Endothelial cell of umbilical vein (primary cell): ENCODE results near the gene RALB. TPM values are rescaled to one million over a fixed set of nuclear protein-coding genes. Genes with fewer than 3 reads are reported as not detected.

Source experiments
- BruUV-seq: library from RNA; stranded (reverse); fragments of 400-500 nt; replicated peaks from 2 replicates; lab custom pipeline; 2021; lab: Mats Ljungman, UMichigan
- CTCF ChIA-PET: fragments of 300-600, 350-600 bp; sonication (Branson Sonifier 250); formaldehyde crosslinking; loops from one replicate; lab custom pipeline; 2021; ENCODE audit warnings: antibody characterized with exemption, inconsistent platforms; lab: Charles Lee
- POLR2A ChIA-PET: fragments of 300-600, 350-600 bp; sonication (Branson Sonifier 250); formaldehyde crosslinking; loops from one replicate; lab custom pipeline; 2021; ENCODE audit warnings: antibody characterized with exemption, inconsistent platforms; lab: Charles Lee
- DNase-seq: peaks from one replicate; pipeline ENCODE4 v3.0.0-alpha.2; 2011; ENCODE audit warnings: low read depth, low spot score
- FAIRE-seq: peaks from 2 replicates; lab custom pipeline; 2011; peaks lifted over from hg19 to GRCh38; lab: Jason Lieb, UNC
- H2AFZ ChIP-seq: 2 replicates; pipeline ENCODE4 v1.6.0; 2012; ENCODE audit warnings: low read depth, low read length, control low read depth, inconsistent platforms
- H3K27ac ChIP-seq: 2 replicates; pipeline ENCODE4 v1.5.1; 2011; ENCODE audit warnings: low read depth, mild to moderate bottlenecking, control low read depth, low read length, moderate library complexity; ENCODE audit not compliant: insufficient read depth
- H3K27me3 ChIP-seq, 2 experiments: 2 replicates each; pipeline versions ENCODE4 v1.6.0 to v1.6.1; 2011; ENCODE audit warnings: low read length in 2 of 2, mixed read lengths in 1 of 2; ENCODE audit not compliant: control insufficient read depth in 2 of 2, insufficient read depth in 2 of 2
- H3K36me3 ChIP-seq, 2 experiments: 2 replicates in 1 of 2; 3 replicates in 1 of 2; pipeline ENCODE4 v1.5.1; 2011; ENCODE audit warnings: low read length in 2 of 2, mild to moderate bottlenecking in 1 of 2, moderate library complexity in 1 of 2; ENCODE audit not compliant: control insufficient read depth in 2 of 2, insufficient read depth in 2 of 2; ENCODE audit errors: extremely low read depth in 1 of 2
- H3K4me1 ChIP-seq: 3 replicates; pipeline ENCODE4 v1.5.1; 2011; ENCODE audit warnings: mild to moderate bottlenecking, low read length; ENCODE audit not compliant: control insufficient read depth, insufficient read depth; ENCODE audit errors: extremely low read depth
- H3K4me2 ChIP-seq: 2 replicates; pipeline ENCODE4 v1.6.1; 2011; ENCODE audit warnings: low read length, control low read depth, mixed read lengths; ENCODE audit not compliant: insufficient read depth
- H3K4me3 ChIP-seq, 3 experiments: fragments of 200-600 bp in 1 of 3; sonication (generic), shearing (Covaris generic) in 1 of 3; replicated peaks in 1 of 3; 2 replicates each; pipeline ENCODE4 v1.5.1; 2011 to 2016; ENCODE audit warnings: control low read depth in 3 of 3, low read length in 3 of 3, mild to moderate bottlenecking in 2 of 3, inconsistent platforms in 1 of 3, low read depth in 1 of 3, moderate library complexity in 1 of 3; ENCODE audit not compliant: insufficient read depth in 1 of 3
- H3K79me2 ChIP-seq: 2 replicates; pipeline ENCODE4 v1.6.0; 2012; ENCODE audit warnings: low read length, inconsistent platforms; ENCODE audit not compliant: control insufficient read depth, insufficient read depth
- H3K9ac ChIP-seq: replicated peaks from 2 replicates; pipeline ENCODE3; 2011; ENCODE audit warnings: low read length, control low read depth; ENCODE audit not compliant: insufficient read depth; ENCODE audit errors: extremely low read depth
- H3K9me1 ChIP-seq: replicated peaks from 3 replicates; pipeline ENCODE4 v1.6.0; 2011; ENCODE audit warnings: mild to moderate bottlenecking, low read length; ENCODE audit not compliant: control insufficient read depth, insufficient read depth; ENCODE audit errors: extremely low read depth
- H3K9me3 ChIP-seq: replicated peaks from 2 replicates; pipeline ENCODE4 v1.5.1; 2012; ENCODE audit warnings: low read length, inconsistent platforms; ENCODE audit not compliant: control insufficient read depth, insufficient read depth
- H4K20me1 ChIP-seq: replicated peaks from 2 replicates; pipeline ENCODE3; 2011; ENCODE audit warnings: mild to moderate bottlenecking, low read length; ENCODE audit not compliant: control insufficient read depth, insufficient read depth; ENCODE audit errors: extremely low read depth
- CTCF ChIP-seq, 2 donors: IDR thresholded peaks; 1 replicate in 1 of 2; 2 replicates in 1 of 2; pipeline ENCODE4 v1.5.1; 2011; ENCODE audit warnings: low read length in 2 of 2, mild to moderate bottlenecking in 2 of 2, moderate library complexity in 2 of 2, control low read depth in 1 of 2, inconsistent platforms in 1 of 2, low read depth in 1 of 2; ENCODE audit not compliant: insufficient read depth in 1 of 2; ENCODE audit errors: extremely low read depth in 1 of 2
- EZH2 ChIP-seq: IDR thresholded peaks from 2 replicates; pipeline ENCODE4 v1.6.1; 2012; ENCODE audit warnings: borderline replicate concordance, low read depth, mild to moderate bottlenecking, moderate library complexity, low read length, inconsistent platforms; ENCODE audit not compliant: severe bottlenecking
- FOS ChIP-seq: IDR thresholded peaks from 2 replicates; pipeline ENCODE4 v1.6.1; 2011; ENCODE audit warnings: mild to moderate bottlenecking, low read length, moderate library complexity, borderline replicate concordance; ENCODE audit not compliant: insufficient read depth
- GATA2 ChIP-seq: IDR thresholded peaks from 2 replicates; pipeline ENCODE4 v1.7.0; 2011; ENCODE audit warnings: low read depth, mild to moderate bottlenecking, moderate library complexity, mixed read lengths, low read length; ENCODE audit not compliant: insufficient read length, insufficient read depth
- JUN ChIP-seq: IDR thresholded peaks from 2 replicates; pipeline ENCODE4 v1.6.1; 2011; ENCODE audit warnings: borderline replicate concordance, low read depth; ENCODE audit not compliant: insufficient read length, insufficient read depth
- MAX ChIP-seq: IDR thresholded peaks from 2 replicates; pipeline ENCODE4 v1.6.1; 2011; ENCODE audit not compliant: insufficient read depth, insufficient read length
- MYC ChIP-seq: IDR thresholded peaks from one replicate; pipeline ENCODE4 v1.6.1; 2011; ENCODE audit warnings: mild to moderate bottlenecking, low read depth, low read length
- POLR2A ChIP-seq: IDR thresholded peaks from 2 replicates; pipeline ENCODE4 v1.6.1; 2012; ENCODE audit warnings: low read depth, mild to moderate bottlenecking, control low read depth, low read length
- POLR2AphosphoS5 ChIP-seq: IDR thresholded peaks from 2 replicates; pipeline ENCODE4 v1.6.1; 2012; ENCODE audit warnings: low read depth, mild to moderate bottlenecking, control low read depth, low read length, moderate library complexity; ENCODE audit not compliant: insufficient read depth
- dilution Hi-C: fragments of 300-500 bp; cut with MboI; formaldehyde crosslinking; loops from one replicate; pipeline ENCODE4 v1.15.0; 2019; ENCODE audit warnings: low sequenced_read_pairs; ENCODE audit not compliant: extremely low pct_ligation_motif_present
- intact Hi-C: fragments of 100-400 bp; cut with micrococcal nuclease; formaldehyde crosslinking; loops from one replicate; pipeline ENCODE4 v1.10.0; 2022
- polyA plus RNA-seq, 4 experiments: library from polyadenylated mRNA; depleted of rRNA in 3 of 4; stranded (reverse) in 3 of 4; unstranded in 1 of 4; fragments of >200 nt; gene quantifications; 2 replicates each; pipeline versions ENCODE4 v1.2.1 to v1.2.3, GENCODE V29; 2011 to 2012; ENCODE audit warnings: missing spikeins in 1 of 4
- total RNA-seq: library from RNA; stranded (reverse); gene quantifications from 2 replicates; pipeline ENCODE4 v1.2.3, GENCODE V29; 2021

RALB gene
- total and polyA plus RNA-seq, 2 donors (not counting 3 experiments of a cell fraction or from before 2014, with no cell fraction given) = 105 to 115 TPM

DNA sequence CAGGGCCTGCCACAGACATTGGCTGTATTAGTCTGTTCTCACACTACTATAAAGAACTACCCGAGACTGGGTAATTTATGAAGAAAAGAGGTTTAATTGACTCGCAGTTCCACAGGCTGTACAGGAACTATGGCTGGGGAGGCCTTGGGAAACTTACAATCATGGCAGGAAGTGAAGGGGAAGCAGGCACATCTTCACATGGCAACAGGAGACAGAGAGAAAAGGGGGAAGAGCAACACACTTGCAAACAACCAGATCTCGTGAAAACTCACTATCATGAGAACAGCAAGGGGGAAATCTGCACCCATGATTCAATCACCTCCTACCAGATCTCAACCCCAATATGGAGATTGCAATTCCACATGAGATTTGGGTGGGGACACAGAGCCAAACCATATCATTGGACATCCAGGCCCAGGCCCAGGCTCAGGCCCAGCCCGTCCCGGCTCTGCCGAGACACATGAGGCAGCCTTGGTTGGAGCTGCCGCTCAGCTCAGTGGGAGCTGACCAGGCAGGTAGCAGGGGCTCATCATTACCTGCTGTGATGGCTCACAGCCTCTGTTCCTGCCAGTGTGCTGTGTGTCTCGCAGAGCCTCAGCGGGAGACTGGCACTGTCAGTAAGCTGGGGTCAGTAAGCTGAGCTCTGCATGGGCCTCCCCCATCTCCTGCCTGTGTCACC, 8.6 kb upstream of the RALB start:
- H3K36me3 ChIP-seq = no peaks in the 10 kb centered on the region
- ChIA-PET POLR2A (no interaction called here), CTCF (interaction anchor here (2.7 kb wide), 1 partner anchor 69 kb away, joined by 8 read pairs; no protein-coding TSS in a partner anchor)
- no peak overlapping the region for H3K9ac ChIP-seq
- no TSS peak for BruUV-seq
- FAIRE-seq (no peak), DNase-seq (no peak)
- no peaks in the 10 kb centered on the region for H3K9me3 ChIP-seq
- dilution Hi-C loops (no loop called here), intact Hi-C loops (no loop called here)
- no peaks in the 10 kb centered on the region for H3K27me3 ChIP-seq
- H3K4me2 ChIP-seq = no peak overlapping the region
- H4K20me1 ChIP-seq = no peaks in the 10 kb centered on the region
- H3K9me1 ChIP-seq = no peaks in the 10 kb centered on the region
- H3K4me1 ChIP-seq = peaks cover 32% of the 10 kb centered on the region
- H3K27ac ChIP-seq = no peak overlapping the region
- TF ChIP-seq MAX (no peak), JUN (no peak)
- H2AFZ ChIP-seq = no peak overlapping the region
- H3K79me2 ChIP-seq = no peaks in the 10 kb centered on the region
- no peak overlapping the region for H3K4me3 ChIP-seq

- FAIRE-seq (no peak), DNase-seq (no peak)
- H3K27ac ChIP-seq = no peak overlapping the region
- ChIA-PET CTCF (interaction anchor here (1.1 kb wide), 1 partner anchor 68 kb away, joined by 4 read pairs; no protein-coding TSS in a partner anchor), POLR2A (no interaction called here)
- no peaks in the 10 kb centered on the region for H3K27me3 ChIP-seq
- TF ChIP-seq GATA2 (no peak), EZH2 (no peak), MYC (no peak), POLR2AphosphoS5 (no peak), FOS (no peak), MAX (no peak), JUN (no peak), CTCF (IDR thresholded peaks at IDR 0.05; ENCODE audit: extremely low read depth in 1 of 2, insufficient read depth in 1 of 2, low read depth in 1 of 2, low read length in 2 of 2) (no peak), POLR2A (no peak)
- no peak overlapping the region for H3K9ac ChIP-seq
- no peaks in the 10 kb centered on the region for H3K9me3 ChIP-seq
- no peaks in the 10 kb centered on the region for H4K20me1 ChIP-seq
- no peak overlapping the region for H3K4me2 ChIP-seq
- dilution Hi-C loops = no loop called here
- H3K4me1 ChIP-seq = peaks cover 25% of the 10 kb centered on the region
- no peaks in the 10 kb centered on the region for H3K36me3 ChIP-seq
- no peak overlapping the region for H3K4me3 ChIP-seq
- H3K79me2 ChIP-seq = no peaks in the 10 kb centered on the region
- BruUV-seq = no TSS peak
- H3K9me1 ChIP-seq = no peaks in the 10 kb centered on the region
- intact Hi-C loops = no loop called here
- H2AFZ ChIP-seq = no peak overlapping the region
Observed at GRCh38 chr2:120244656-120245519, 7.8 kb upstream of the RALB start.
